ENCODE data around the gene GAREM2.

The GAREM2 gene

GRCh38 chr2:26177122-26177521 is 4.2 kb downstream of the GAREM2 start:
- no peak for DNase-seq
- Mint-ChIP-seq H3K4me3 (no peak overlapping the region), H3K27me3 (ENCODE audit: low read depth, poor library complexity) (peaks cover 32% of the 10 kb centered on the region), H3K4me1 (peaks cover 53% of the 10 kb centered on the region), H3K27ac (no peak overlapping the region), H3K9me3 (no peaks in the 10 kb centered on the region), H3K36me3 (ENCODE audit: low read depth) (peaks cover 18% of the 10 kb centered on the region)
- TF ChIP-seq, protein P1, sequence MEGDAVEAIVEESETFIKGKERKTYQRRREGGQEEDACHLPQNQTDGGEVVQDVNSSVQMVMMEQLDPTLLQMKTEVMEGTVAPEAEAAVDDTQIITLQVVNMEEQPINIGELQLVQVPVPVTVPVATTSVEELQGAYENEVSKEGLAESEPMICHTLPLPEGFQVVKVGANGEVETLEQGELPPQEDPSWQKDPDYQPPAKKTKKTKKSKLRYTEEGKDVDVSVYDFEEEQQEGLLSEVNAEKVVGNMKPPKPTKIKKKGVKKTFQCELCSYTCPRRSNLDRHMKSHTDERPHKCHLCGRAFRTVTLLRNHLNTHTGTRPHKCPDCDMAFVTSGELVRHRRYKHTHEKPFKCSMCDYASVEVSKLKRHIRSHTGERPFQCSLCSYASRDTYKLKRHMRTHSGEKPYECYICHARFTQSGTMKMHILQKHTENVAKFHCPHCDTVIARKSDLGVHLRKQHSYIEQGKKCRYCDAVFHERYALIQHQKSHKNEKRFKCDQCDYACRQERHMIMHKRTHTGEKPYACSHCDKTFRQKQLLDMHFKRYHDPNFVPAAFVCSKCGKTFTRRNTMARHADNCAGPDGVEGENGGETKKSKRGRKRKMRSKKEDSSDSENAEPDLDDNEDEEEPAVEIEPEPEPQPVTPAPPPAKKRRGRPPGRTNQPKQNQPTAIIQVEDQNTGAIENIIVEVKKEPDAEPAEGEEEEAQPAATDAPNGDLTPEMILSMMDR (IDR thresholded peaks at IDR 0.05): no peak

GRCh38 chr2:26178246-26178645 is 5.4 kb downstream of the GAREM2 start:
- no peaks in the 10 kb centered on the region for H3K9me3 Mint-ChIP-seq
- DNase-seq: no peak
- H3K4me1 Mint-ChIP-seq: peaks cover 53% of the 10 kb centered on the region
- peaks cover 34% of the 10 kb centered on the region for H3K27me3 Mint-ChIP-seq (ENCODE audit: low read depth, poor library complexity)
- no peak overlapping the region for H3K27ac Mint-ChIP-seq
- H3K4me3 Mint-ChIP-seq: peak overlapping the region; percentile 40
- TF ChIP-seq, protein P1 (IDR thresholded peaks at IDR 0.05): no peak
- peaks cover 24% of the 10 kb centered on the region for H3K36me3 Mint-ChIP-seq (ENCODE audit: low read depth)

GRCh38 chr2:26178746-26179436 is 6.0 kb downstream of the GAREM2 start:
- H3K4me3 Mint-ChIP-seq: peak overlapping the region; percentile 66
- peaks cover 56% of the 10 kb centered on the region for H3K4me1 Mint-ChIP-seq
- peaks cover 39% of the 10 kb centered on the region for H3K27me3 Mint-ChIP-seq (ENCODE audit: low read depth, poor library complexity)
- no peaks in the 10 kb centered on the region for H3K9me3 Mint-ChIP-seq
- TF ChIP-seq, protein P1 (IDR thresholded peaks at IDR 0.05): no peak
- peak overlapping the region; percentile 54 for H3K27ac Mint-ChIP-seq
- DNase-seq: peak; percentile 69
- peaks cover 29% of the 10 kb centered on the region for H3K36me3 Mint-ChIP-seq (ENCODE audit: low read depth)

GRCh38 chr2:26179446-26179913 is 6.6 kb downstream of the GAREM2 start:
- Mint-ChIP-seq H3K9me3 (no peaks in the 10 kb centered on the region), H3K27me3 (ENCODE audit: low read depth, poor library complexity) (peaks cover 36% of the 10 kb centered on the region), H3K36me3 (ENCODE audit: low read depth) (peaks cover 31% of the 10 kb centered on the region), H3K27ac (peak overlapping the region; percentile 54), H3K4me3 (peak overlapping the region; percentile 66), H3K4me1 (peaks cover 53% of the 10 kb centered on the region)
- peak; percentile 46 for DNase-seq
- TF ChIP-seq, protein P1 (IDR thresholded peaks at IDR 0.05): no peak

DNA sequence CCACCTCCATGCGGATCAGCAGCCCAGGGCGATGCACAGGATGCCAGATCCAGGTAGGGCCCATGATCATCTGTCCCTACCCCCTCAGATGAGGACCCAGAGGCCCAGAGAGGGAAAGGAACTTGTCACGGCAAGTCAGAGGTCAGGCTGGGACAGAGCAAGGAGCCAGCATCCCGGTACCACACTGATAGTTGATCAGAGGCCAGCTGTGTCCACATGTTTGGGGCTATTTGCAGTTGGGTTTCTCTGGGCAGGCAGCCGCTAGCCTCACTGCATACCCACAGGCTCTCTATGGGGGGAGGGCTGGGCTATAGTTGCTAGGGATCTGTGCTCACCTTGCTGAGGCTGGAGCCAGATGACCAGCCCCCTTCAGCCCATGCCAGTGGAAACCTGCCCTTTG is 9.6 kb downstream of the GAREM2 start:
- peaks cover 27% of the 10 kb centered on the region for H3K4me1 Mint-ChIP-seq
- H3K9me3 Mint-ChIP-seq: no peaks in the 10 kb centered on the region
- TF ChIP-seq, protein P1 (IDR thresholded peaks at IDR 0.05): no peak
- peaks cover 45% of the 10 kb centered on the region for H3K27me3 Mint-ChIP-seq (ENCODE audit: low read depth, poor library complexity)
- H3K36me3 Mint-ChIP-seq (ENCODE audit: low read depth): peaks cover 23% of the 10 kb centered on the region
- no peak overlapping the region for H3K27ac Mint-ChIP-seq
- no peak overlapping the region for H3K4me3 Mint-ChIP-seq
- no peak for DNase-seq

Measured in nephron progenitor cell (in vitro differentiated cells).